Astrocyte (in vitro differentiated cells and primary cell): ENCODE measurements around the gene IL17RE. TPM values are rescaled to one million over a fixed set of nuclear protein-coding genes. Genes with fewer than 3 reads are reported as not detected.

Experiments used
- DNase-seq: peaks from one replicate; pipeline ENCODE4 v3.0.0-alpha.2; 2010; ENCODE audit warnings: low read depth
- FAIRE-seq: peaks from 2 replicates; lab custom pipeline; 2011; peaks lifted over from hg19 to GRCh38; lab: Jason Lieb, UNC
- H2AFZ ChIP-seq: 2 replicates; pipeline ENCODE4 v1.6.0; 2012; ENCODE audit warnings: low read depth, low read length, inconsistent platforms
- H3K27ac ChIP-seq: 2 replicates; pipeline ENCODE4 v1.5.1; 2011; ENCODE audit warnings: low read depth, low read length, inconsistent platforms
- H3K27me3 ChIP-seq: 2 replicates; pipeline ENCODE4 v1.6.0; 2011; ENCODE audit warnings: low read length, inconsistent platforms; ENCODE audit not compliant: insufficient read depth
- H3K36me3 ChIP-seq: 2 replicates; pipeline ENCODE4 v1.5.1; 2011; ENCODE audit warnings: low read length, inconsistent platforms; ENCODE audit not compliant: insufficient read depth
- H3K4me1 ChIP-seq: 2 replicates; pipeline ENCODE4 v1.5.1; 2011; ENCODE audit warnings: low read length, inconsistent platforms; ENCODE audit not compliant: insufficient read depth
- H3K4me2 ChIP-seq: 2 replicates; pipeline ENCODE4 v1.6.0; 2012; ENCODE audit warnings: low read length, inconsistent platforms
- H3K4me3 ChIP-seq: 2 replicates; pipeline ENCODE4 v1.5.1; 2011; ENCODE audit warnings: low read depth, mild to moderate bottlenecking, low read length, inconsistent platforms; ENCODE audit not compliant: insufficient read depth
- H3K79me2 ChIP-seq: 2 replicates; pipeline ENCODE4 v1.6.0; 2012; ENCODE audit warnings: mild to moderate bottlenecking, low read length, inconsistent platforms; ENCODE audit not compliant: insufficient read depth
- H3K9ac ChIP-seq: 2 replicates; pipeline ENCODE4 v1.6.0; 2012; ENCODE audit warnings: mild to moderate bottlenecking, low read length, inconsistent platforms
- H3K9me3 ChIP-seq: 2 replicates; pipeline ENCODE4 v1.5.1; 2012; ENCODE audit warnings: low read depth, mild to moderate bottlenecking, low read length, inconsistent platforms; ENCODE audit not compliant: insufficient read depth
- H4K20me1 ChIP-seq: 2 replicates; pipeline ENCODE4 v1.6.0; 2012; ENCODE audit warnings: low read length, inconsistent platforms; ENCODE audit not compliant: insufficient read depth
- H3K27ac Mint-ChIP-seq: one replicate; pipeline ENCODE4 v1.8.0; 2021; ENCODE audit warnings: mild to moderate bottlenecking, mixed read lengths; ENCODE audit not compliant: unreplicated experiment
- H3K27me3 Mint-ChIP-seq: one replicate; pipeline ENCODE4 v1.8.0; 2021; ENCODE audit warnings: low read depth, mixed read lengths; ENCODE audit not compliant: unreplicated experiment
- H3K36me3 Mint-ChIP-seq: one replicate; pipeline ENCODE4 v1.8.0; 2021; ENCODE audit warnings: low read depth, mixed read lengths; ENCODE audit not compliant: unreplicated experiment
- H3K4me1 Mint-ChIP-seq: one replicate; pipeline ENCODE4 v1.8.0; 2021; ENCODE audit warnings: low read depth, mixed read lengths; ENCODE audit not compliant: unreplicated experiment
- H3K4me3 Mint-ChIP-seq: one replicate; pipeline ENCODE4 v1.8.0; 2021; ENCODE audit warnings: mild to moderate bottlenecking, moderate library complexity, mixed read lengths; ENCODE audit not compliant: unreplicated experiment
- H3K9me3 Mint-ChIP-seq: one replicate; pipeline ENCODE4 v1.8.0; 2021; ENCODE audit warnings: mild to moderate bottlenecking, mixed read lengths; ENCODE audit not compliant: unreplicated experiment
- EZH2 ChIP-seq: IDR thresholded peaks from 2 replicates; pipeline ENCODE4 v1.6.1; 2012; ENCODE audit warnings: mild to moderate bottlenecking, low read length, inconsistent platforms; ENCODE audit not compliant: insufficient read depth
- total RNA-seq: library from RNA; stranded (reverse); gene quantifications from 2 replicates; pipeline ENCODE4 v1.2.1, GENCODE V29; 2021
- TF ChIP-seq, protein P1 (sequence below): IDR thresholded peaks from 2 replicates; pipeline ENCODE4 v1.5.1; 2011; ENCODE audit warnings: low read depth, mild to moderate bottlenecking, inconsistent platforms, low read length, moderate library complexity; ENCODE audit not compliant: insufficient read depth

Gene IL17RE
- total RNA-seq, 1 donor from 2014 or later = 4.6 TPM

DNA sequence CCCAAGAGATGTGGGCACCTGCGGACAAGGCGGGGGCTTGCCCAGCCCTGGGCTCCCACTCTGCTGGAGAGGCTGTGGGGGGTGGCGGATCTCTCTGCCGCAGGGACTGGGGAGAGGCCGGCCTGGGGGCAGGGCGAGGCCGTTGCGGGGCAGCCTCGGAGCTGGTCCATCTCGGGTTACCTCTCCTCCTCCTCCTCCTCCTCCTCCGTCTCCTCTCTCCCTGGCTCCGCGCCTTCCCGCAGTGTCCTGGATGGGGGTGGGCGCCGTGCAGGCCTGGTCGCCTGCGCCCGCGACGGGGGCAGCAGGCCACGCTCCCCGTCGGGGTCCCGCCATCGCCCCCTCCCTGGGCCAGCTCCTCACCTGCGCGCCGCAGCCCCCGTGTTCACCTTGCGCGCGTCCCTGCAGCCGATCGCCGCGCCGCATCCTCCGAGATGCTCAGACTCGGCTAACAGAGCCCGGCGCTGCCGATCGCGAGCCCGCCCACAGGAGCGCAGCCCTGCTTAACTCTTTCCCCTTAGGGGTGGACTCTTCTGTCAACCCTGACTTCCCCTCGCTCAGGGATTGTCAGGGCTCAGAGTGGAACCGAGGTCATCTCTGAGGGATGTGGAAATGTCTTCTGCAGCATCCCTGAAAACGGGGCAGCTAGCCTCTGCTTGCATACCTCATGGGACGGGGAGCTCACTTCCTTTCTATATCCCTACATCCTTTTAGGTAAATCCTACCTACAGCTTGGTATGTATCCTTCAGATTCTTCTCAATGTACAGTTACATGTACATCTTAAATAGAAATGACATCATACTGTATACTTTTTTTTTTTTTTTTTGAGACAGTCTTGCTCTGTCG, 49.5 kb downstream of the IL17RE start, which contains the start of gene PRRT3:
TSS of gene PRRT3 (minus strand) at position 447 of the 844 bp plus-strand sequence. CDS start 2,293 bp downstream, outside the sequence.
- Histone ChIP-seq H3K9me3 (no peaks in the 10 kb centered on the region), H4K20me1 (no peaks in the 10 kb centered on the region), H3K9ac (peak within 1 kb of the TSS; percentile 56), H3K27ac (no peak within 1 kb of the TSS), H3K4me3 (peak within 1 kb of the TSS; percentile 66), H2AFZ (peak within 1 kb of the TSS; percentile 77), H3K4me1 (peaks cover 7% of the 10 kb centered on the region), H3K27me3 (no peaks in the 10 kb centered on the region), H3K4me2 (peak within 1 kb of the TSS; percentile 89), H3K36me3 (no peaks in the 10 kb centered on the region), H3K79me2 (no peaks in the 10 kb centered on the region)
- H3K27me3 Mint-ChIP-seq = peaks cover 22% of the 10 kb centered on the region
- FAIRE-seq (no peak), DNase-seq (peak; percentile 18)
- peaks cover 5% of the 10 kb centered on the region for H3K36me3 Mint-ChIP-seq
- no peak for TF ChIP-seq EZH2
- TF ChIP-seq, protein P1, sequence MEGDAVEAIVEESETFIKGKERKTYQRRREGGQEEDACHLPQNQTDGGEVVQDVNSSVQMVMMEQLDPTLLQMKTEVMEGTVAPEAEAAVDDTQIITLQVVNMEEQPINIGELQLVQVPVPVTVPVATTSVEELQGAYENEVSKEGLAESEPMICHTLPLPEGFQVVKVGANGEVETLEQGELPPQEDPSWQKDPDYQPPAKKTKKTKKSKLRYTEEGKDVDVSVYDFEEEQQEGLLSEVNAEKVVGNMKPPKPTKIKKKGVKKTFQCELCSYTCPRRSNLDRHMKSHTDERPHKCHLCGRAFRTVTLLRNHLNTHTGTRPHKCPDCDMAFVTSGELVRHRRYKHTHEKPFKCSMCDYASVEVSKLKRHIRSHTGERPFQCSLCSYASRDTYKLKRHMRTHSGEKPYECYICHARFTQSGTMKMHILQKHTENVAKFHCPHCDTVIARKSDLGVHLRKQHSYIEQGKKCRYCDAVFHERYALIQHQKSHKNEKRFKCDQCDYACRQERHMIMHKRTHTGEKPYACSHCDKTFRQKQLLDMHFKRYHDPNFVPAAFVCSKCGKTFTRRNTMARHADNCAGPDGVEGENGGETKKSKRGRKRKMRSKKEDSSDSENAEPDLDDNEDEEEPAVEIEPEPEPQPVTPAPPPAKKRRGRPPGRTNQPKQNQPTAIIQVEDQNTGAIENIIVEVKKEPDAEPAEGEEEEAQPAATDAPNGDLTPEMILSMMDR = no peak
- peak within 1 kb of the TSS; percentile 76 for H3K4me3 Mint-ChIP-seq
- no peaks in the 10 kb centered on the region for H3K9me3 Mint-ChIP-seq
- peak within 1 kb of the TSS; percentile 75 for H3K27ac Mint-ChIP-seq
- no peaks in the 10 kb centered on the region for H3K4me1 Mint-ChIP-seq

DNA sequence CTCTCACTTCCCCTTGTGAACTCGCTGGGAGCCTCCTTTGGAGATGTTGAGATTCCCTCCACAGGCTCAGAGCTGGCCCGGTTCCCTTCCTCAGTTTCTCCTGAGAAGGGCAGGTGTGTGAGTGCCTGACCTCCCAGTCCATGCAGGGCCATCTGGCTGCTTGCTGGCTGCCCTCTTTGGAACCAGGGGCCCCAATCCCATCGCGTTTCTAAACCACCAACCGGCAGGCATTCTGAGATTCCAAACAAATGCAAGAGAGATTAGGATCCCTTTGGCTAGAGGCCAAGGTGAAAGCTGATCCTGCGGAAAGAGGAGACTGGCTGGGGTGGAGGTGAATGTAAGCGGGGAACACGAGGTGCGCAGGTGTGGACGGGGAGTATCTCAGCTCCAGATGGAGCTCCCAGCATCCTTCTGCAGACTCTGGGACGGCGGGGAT, 52.4 kb downstream of the IL17RE start:
- Histone ChIP-seq H3K79me2 (no peaks in the 10 kb centered on the region), H3K4me2 (no peak overlapping the region), H3K27ac (no peak overlapping the region), H3K4me3 (no peak overlapping the region), H2AFZ (no peak overlapping the region), H3K36me3 (no peaks in the 10 kb centered on the region), H3K27me3 (no peaks in the 10 kb centered on the region), H3K4me1 (peaks cover 7% of the 10 kb centered on the region), H3K9ac (no peak overlapping the region), H3K9me3 (no peaks in the 10 kb centered on the region), H4K20me1 (no peaks in the 10 kb centered on the region)
- FAIRE-seq = no peak
- Mint-ChIP-seq H3K9me3 (no peaks in the 10 kb centered on the region), H3K4me1 (no peaks in the 10 kb centered on the region), H3K36me3 (peaks cover 2% of the 10 kb centered on the region), H3K27ac (no peak overlapping the region), H3K4me3 (no peak overlapping the region), H3K27me3 (peaks cover 16% of the 10 kb centered on the region)
- DNase-seq = no peak
- no peak for TF ChIP-seq EZH2
- TF ChIP-seq, protein P1 = no peak
